ENCODE data around the gene CAMTA1. TPM values are rescaled to one million over a fixed set of nuclear protein-coding genes. Genes with fewer than 3 reads are reported as not detected.
"Not testable (repeated sequence)": the region's sequence is repeated elsewhere in the genome, so short reads cannot be mapped to it uniquely, and the experiment has no call there.

Gene CAMTA1
- total RNA-seq, 1 donor from 2014 or later = 77.6 TPM

DNA sequence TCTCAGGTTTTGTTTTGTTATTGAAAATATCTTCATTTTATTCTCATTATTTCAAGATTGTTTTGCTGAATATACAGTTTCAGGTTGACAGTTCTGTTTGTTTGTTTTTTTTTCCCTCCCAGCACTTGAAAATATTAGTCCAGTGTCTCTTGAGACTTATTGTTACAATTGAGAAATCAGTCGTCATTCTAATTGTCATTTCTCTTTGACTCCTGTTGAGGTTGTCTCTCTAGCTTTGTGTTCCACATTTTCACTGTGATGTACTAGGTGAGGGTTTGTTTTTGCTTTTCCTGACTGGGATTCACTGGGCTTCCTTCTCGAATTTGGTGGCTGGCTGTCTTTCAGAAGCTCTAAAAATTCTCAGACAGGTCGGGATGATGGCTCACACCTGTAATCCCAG lies 542.6 kb downstream of the CAMTA1 start:
- Histone ChIP-seq H2AFZ (ENCODE audit: low read depth, low read length) (no peak overlapping the region), H3K9me3 (ENCODE audit: insufficient read depth, low read depth, low read length) (no peaks in the 10 kb centered on the region), H3K4me3 (ENCODE audit: insufficient read depth, low read depth, low read length) (no peak overlapping the region), H4K20me1 (ENCODE audit: insufficient read depth, low read length) (no peaks in the 10 kb centered on the region), H3K27ac (ENCODE audit: low read depth, low read length) (no peak overlapping the region), H3K79me2 (ENCODE audit: insufficient read depth, low read length) (no peaks in the 10 kb centered on the region), H3K4me2 (ENCODE audit: low read length) (no peak overlapping the region), H3K9ac (ENCODE audit: low read length) (no peak overlapping the region), H3K36me3 (ENCODE audit: insufficient read depth, low read length) (no peaks in the 10 kb centered on the region), H3K27me3 (ENCODE audit: insufficient read depth, low read length) (no peaks in the 10 kb centered on the region), H3K4me1 (ENCODE audit: insufficient read depth, low read length) (no peaks in the 10 kb centered on the region)
- FAIRE-seq (no peak), DNase-seq (ENCODE audit: low read depth) (no peak)
- TF ChIP-seq, protein P1, sequence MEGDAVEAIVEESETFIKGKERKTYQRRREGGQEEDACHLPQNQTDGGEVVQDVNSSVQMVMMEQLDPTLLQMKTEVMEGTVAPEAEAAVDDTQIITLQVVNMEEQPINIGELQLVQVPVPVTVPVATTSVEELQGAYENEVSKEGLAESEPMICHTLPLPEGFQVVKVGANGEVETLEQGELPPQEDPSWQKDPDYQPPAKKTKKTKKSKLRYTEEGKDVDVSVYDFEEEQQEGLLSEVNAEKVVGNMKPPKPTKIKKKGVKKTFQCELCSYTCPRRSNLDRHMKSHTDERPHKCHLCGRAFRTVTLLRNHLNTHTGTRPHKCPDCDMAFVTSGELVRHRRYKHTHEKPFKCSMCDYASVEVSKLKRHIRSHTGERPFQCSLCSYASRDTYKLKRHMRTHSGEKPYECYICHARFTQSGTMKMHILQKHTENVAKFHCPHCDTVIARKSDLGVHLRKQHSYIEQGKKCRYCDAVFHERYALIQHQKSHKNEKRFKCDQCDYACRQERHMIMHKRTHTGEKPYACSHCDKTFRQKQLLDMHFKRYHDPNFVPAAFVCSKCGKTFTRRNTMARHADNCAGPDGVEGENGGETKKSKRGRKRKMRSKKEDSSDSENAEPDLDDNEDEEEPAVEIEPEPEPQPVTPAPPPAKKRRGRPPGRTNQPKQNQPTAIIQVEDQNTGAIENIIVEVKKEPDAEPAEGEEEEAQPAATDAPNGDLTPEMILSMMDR (IDR thresholded peaks at IDR 0.05; ENCODE audit: insufficient read depth, low read depth, low read length) = no peak
- TF ChIP-seq EZH2 (IDR thresholded peaks at IDR 0.05; ENCODE audit: insufficient read depth, low read length) = no peak
- Mint-ChIP-seq H3K4me3 (ENCODE audit: unreplicated experiment) (no peak overlapping the region), H3K4me1 (ENCODE audit: low read depth, unreplicated experiment) (no peaks in the 10 kb centered on the region), H3K36me3 (ENCODE audit: low read depth, unreplicated experiment) (peaks cover 3% of the 10 kb centered on the region), H3K9me3 (ENCODE audit: unreplicated experiment) (peaks cover 11% of the 10 kb centered on the region), H3K27ac (ENCODE audit: unreplicated experiment) (no peak overlapping the region), H3K27me3 (ENCODE audit: low read depth, unreplicated experiment) (peaks cover 8% of the 10 kb centered on the region)

DNA sequence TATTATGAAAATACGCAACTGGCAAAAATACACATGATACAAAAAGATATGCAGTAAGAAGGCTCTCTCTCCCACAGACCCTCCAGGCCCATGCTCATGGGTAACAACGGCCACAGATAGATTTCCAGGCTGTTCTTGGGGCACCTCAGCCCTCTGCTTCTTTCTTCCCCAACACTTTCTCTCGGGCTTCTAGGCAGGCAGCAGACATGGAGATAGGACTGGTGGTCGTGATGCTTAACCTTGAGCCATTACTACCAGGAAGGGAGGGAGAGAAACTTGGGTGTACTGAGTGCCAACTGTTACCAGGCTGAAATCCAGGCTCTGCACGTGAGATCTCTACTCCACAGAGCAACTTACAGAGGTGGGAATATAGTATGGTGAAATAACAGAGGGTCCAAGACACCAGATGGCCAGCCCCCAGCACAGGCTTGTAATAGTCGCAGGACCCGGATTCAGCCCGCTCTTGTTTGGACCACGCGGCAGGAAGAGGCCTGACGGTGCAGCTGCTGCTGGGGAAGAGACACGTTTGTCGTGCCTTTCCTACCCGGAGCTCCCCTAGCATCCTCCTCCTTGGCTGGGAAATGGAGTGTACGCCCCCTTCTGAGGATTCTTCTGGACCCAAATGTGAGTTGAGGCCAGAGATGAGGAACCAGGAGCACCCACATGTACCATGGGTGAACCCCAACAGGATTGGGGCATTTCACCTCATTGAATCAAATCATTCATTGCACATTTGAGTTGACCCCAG lies 544.8 kb downstream of the CAMTA1 start:
- Histone ChIP-seq H3K79me2 (ENCODE audit: insufficient read depth, low read length) (no peaks in the 10 kb centered on the region), H3K4me3 (ENCODE audit: insufficient read depth, low read depth, low read length) (no peak overlapping the region), H3K36me3 (ENCODE audit: insufficient read depth, low read length) (no peaks in the 10 kb centered on the region), H2AFZ (ENCODE audit: low read depth, low read length) (no peak overlapping the region), H3K27me3 (ENCODE audit: insufficient read depth, low read length) (no peaks in the 10 kb centered on the region), H4K20me1 (ENCODE audit: insufficient read depth, low read length) (no peaks in the 10 kb centered on the region), H3K4me1 (ENCODE audit: insufficient read depth, low read length) (peaks cover 3% of the 10 kb centered on the region), H3K9me3 (ENCODE audit: insufficient read depth, low read depth, low read length) (no peaks in the 10 kb centered on the region), H3K9ac (ENCODE audit: low read length) (no peak overlapping the region), H3K4me2 (ENCODE audit: low read length) (no peak overlapping the region), H3K27ac (ENCODE audit: low read depth, low read length) (no peak overlapping the region)
- no peak overlapping the region for H3K4me3 Mint-ChIP-seq (ENCODE audit: unreplicated experiment)
- peaks cover 11% of the 10 kb centered on the region for H3K9me3 Mint-ChIP-seq (ENCODE audit: unreplicated experiment)
- peaks cover 11% of the 10 kb centered on the region for H3K4me1 Mint-ChIP-seq (ENCODE audit: low read depth, unreplicated experiment)
- no peak for TF ChIP-seq EZH2 (IDR thresholded peaks at IDR 0.05; ENCODE audit: insufficient read depth, low read length)
- TF ChIP-seq, protein P1 (IDR thresholded peaks at IDR 0.05; ENCODE audit: insufficient read depth, low read depth, low read length) = no peak
- DNase-seq (ENCODE audit: low read depth) = no peak
- H3K27ac Mint-ChIP-seq (ENCODE audit: unreplicated experiment) = no peak overlapping the region
- H3K27me3 Mint-ChIP-seq (ENCODE audit: low read depth, unreplicated experiment) = peaks cover 8% of the 10 kb centered on the region
- no peak for FAIRE-seq
- peaks cover 3% of the 10 kb centered on the region for H3K36me3 Mint-ChIP-seq (ENCODE audit: low read depth, unreplicated experiment)

DNA sequence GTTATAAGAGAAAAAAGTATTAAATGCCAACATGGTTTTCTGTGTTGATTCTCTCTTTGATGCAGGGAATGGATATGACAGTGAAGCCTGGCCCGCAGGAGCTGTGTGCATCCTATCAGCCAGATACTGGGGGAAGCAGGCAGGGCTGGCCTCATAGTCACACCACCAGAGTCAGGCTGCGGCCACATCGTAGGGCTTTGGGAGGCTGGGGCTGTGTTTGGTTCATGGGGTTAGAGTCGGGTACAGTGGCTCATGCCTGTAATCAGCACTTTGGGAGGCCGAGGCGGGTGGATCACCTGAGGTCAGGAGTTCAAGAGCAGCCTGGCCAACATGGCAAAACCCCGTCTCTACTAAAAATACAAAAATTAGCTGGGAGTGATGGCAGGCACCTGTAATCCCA lies 545.5 kb downstream of the CAMTA1 start:
- DNase-seq (ENCODE audit: low read depth); H3K9ac ChIP-seq (ENCODE audit: low read length); H3K4me1 ChIP-seq (ENCODE audit: insufficient read depth, low read length); H3K36me3 Mint-ChIP-seq (ENCODE audit: low read depth, unreplicated experiment); H3K27me3 Mint-ChIP-seq (ENCODE audit: low read depth, unreplicated experiment); FAIRE-seq; H3K4me2 ChIP-seq (ENCODE audit: low read length); H3K4me3 Mint-ChIP-seq (ENCODE audit: unreplicated experiment); H4K20me1 ChIP-seq (ENCODE audit: insufficient read depth, low read length); H2AFZ ChIP-seq (ENCODE audit: low read depth, low read length); H3K4me3 ChIP-seq (ENCODE audit: insufficient read depth, low read depth, low read length); H3K27ac Mint-ChIP-seq (ENCODE audit: unreplicated experiment); H3K27me3 ChIP-seq (ENCODE audit: insufficient read depth, low read length); H3K36me3 ChIP-seq (ENCODE audit: insufficient read depth, low read length); H3K27ac ChIP-seq (ENCODE audit: low read depth, low read length); H3K9me3 ChIP-seq (ENCODE audit: insufficient read depth, low read depth, low read length); H3K79me2 ChIP-seq (ENCODE audit: insufficient read depth, low read length): not testable (repeated sequence)
- Mint-ChIP-seq H3K4me1 (ENCODE audit: low read depth, unreplicated experiment) (peaks cover 18% of the 10 kb centered on the region), H3K9me3 (ENCODE audit: unreplicated experiment) (peaks cover 11% of the 10 kb centered on the region)

Data from astrocyte (in vitro differentiated cells and primary cell).